Endodermal cell (in vitro differentiated cells): ENCODE data around the gene RIMBP3C. TPM values are rescaled to one million over a fixed set of nuclear protein-coding genes. Genes with fewer than 3 reads are reported as not detected.
"Not testable (repeated sequence)": the region's sequence is repeated elsewhere in the genome, so short reads cannot be mapped to it uniquely, and the experiment has no call there.

Experiments
- DNase-seq: peaks from one replicate; pipeline ENCODE4 v3.0.0-alpha.2; 2017
- H3K27ac ChIP-seq: 2 replicates; pipeline ENCODE4 v1.5.1; 2013; ENCODE audit warnings: mild to moderate bottlenecking, low read depth, low read length, moderate library complexity
- H3K27me3 ChIP-seq: 2 replicates; pipeline ENCODE4 v1.6.1; 2013; ENCODE audit warnings: mild to moderate bottlenecking, low read length, moderate library complexity; ENCODE audit not compliant: insufficient read depth, control insufficient read depth, poor library complexity, severe bottlenecking
- H3K36me3 ChIP-seq: 2 replicates; pipeline ENCODE4 v1.7.0; 2013; ENCODE audit warnings: mild to moderate bottlenecking, low read length, moderate library complexity; ENCODE audit not compliant: control insufficient read depth, insufficient read depth
- H3K4me1 ChIP-seq: one replicate; pipeline ENCODE4 v1.7.0; 2013; ENCODE audit warnings: low read length; ENCODE audit not compliant: control insufficient read depth, insufficient read depth
- H3K4me3 ChIP-seq: 2 replicates; pipeline ENCODE4 v1.5.1; 2013; ENCODE audit warnings: mild to moderate bottlenecking, low read length, moderate library complexity
- H3K9ac ChIP-seq: 2 replicates; pipeline ENCODE4 v1.6.1; 2013; ENCODE audit warnings: mild to moderate bottlenecking, low read length, moderate library complexity; ENCODE audit not compliant: poor library complexity, severe bottlenecking; ENCODE audit errors: extremely low read depth
- H3K9me3 ChIP-seq: 2 replicates; pipeline ENCODE4 v1.6.1; 2013; ENCODE audit warnings: mild to moderate bottlenecking, low read length, moderate library complexity; ENCODE audit not compliant: control insufficient read depth
- H3K27ac Mint-ChIP-seq: 2 replicates; pipeline ENCODE4 v1.8.0; 2020; ENCODE audit warnings: mixed read lengths
- H3K27me3 Mint-ChIP-seq: 2 replicates; pipeline ENCODE4 v1.8.0; 2021; ENCODE audit warnings: mild to moderate bottlenecking, mixed read lengths; ENCODE audit not compliant: insufficient read depth
- H3K36me3 Mint-ChIP-seq: 2 replicates; pipeline ENCODE4 v1.8.0; 2020; ENCODE audit warnings: low read depth, mixed read lengths
- H3K4me1 Mint-ChIP-seq: 2 replicates; pipeline ENCODE4 v1.8.0; 2020; ENCODE audit warnings: mixed read lengths
- H3K4me3 Mint-ChIP-seq: 2 replicates; pipeline ENCODE4 v1.8.0; 2020; ENCODE audit warnings: mild to moderate bottlenecking, moderate library complexity, mixed read lengths
- H3K9me3 Mint-ChIP-seq: 2 replicates; pipeline ENCODE4 v1.8.0; 2020; ENCODE audit warnings: mild to moderate bottlenecking, mixed read lengths
- WGBS, 2 experiments: methylation state at CpG; one replicate each; pipeline versions ENCODE4 v1.1.5 to v1.1.7; 2013; ENCODE audit warnings: missing lambda C conversion rate in 2 of 2, mixed read lengths in 1 of 2; ENCODE audit not compliant: insufficient coverage in 1 of 2, insufficient read length in 1 of 2; 5-methylcytosine and 5-hydroxymethylcytosine counted together
- total RNA-seq, 2 donors: library from RNA; stranded (reverse); fragmentation: NEBNext Ultra II Directional in 1 of 2; extraction: Animal tissue kit (Norgen Biotek cat#: 25700) in 1 of 2; gene quantifications; 2 replicates in 1 of 2; 3 replicates in 1 of 2; pipeline ENCODE4 v1.2.1, GENCODE V29; 2021
- TF ChIP-seq, protein P1 (sequence below): fragments of 200-600 bp; sonication (generic); conservative IDR thresholded peaks from 2 replicates; pipeline ENCODE4 v1.5.0; 2021; ENCODE audit warnings: antibody characterized with exemption, mild to moderate bottlenecking

RIMBP3C gene
- total RNA-seq, 2 donors from 2014 or later = 0.53 to 0.75 TPM

DNA sequence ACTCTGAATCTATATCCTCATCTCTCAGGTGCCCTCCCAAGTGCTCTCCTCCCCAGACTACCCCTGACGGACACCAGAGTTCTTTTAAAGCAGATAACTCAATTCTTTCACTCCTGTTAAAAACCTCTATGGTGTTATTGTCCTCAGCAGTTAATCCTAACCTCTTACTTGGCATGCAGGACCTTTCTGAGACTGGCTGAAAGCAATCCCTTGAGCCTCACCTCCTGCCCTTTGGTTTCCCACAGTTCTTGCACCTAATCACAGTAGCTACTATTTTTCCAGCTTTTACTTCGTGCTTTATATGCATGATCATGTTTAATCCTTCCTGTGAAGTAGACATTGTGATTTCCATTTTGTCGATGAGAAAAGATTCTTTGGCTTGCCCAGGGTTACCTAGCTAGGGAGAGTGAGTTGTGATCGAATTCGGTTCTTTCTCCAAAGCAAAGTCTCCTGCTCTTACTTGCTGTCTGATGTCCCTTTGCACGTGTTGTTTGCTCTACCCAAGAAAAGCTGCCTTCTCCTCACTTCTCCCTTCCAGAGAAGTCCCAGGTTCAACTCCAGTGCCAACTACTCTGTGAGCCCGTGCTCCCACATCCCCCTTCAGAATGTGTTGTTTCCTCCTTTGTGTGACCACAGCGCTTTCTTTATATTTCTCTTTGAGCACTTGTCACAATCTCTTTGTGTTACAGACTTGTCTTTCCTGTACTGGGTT, 18.4 kb upstream of the RIMBP3C start:
- Histone ChIP-seq H3K27me3 (no peaks in the 10 kb centered on the region), H3K9ac (peak overlapping the region; percentile 97), H3K4me1 (peaks cover 9% of the 10 kb centered on the region), H3K9me3 (no peaks in the 10 kb centered on the region), H3K27ac (no peak overlapping the region), H3K36me3 (peaks cover 30% of the 10 kb centered on the region), H3K4me3 (peak overlapping the region; percentile 94)
- TF ChIP-seq, protein P1, sequence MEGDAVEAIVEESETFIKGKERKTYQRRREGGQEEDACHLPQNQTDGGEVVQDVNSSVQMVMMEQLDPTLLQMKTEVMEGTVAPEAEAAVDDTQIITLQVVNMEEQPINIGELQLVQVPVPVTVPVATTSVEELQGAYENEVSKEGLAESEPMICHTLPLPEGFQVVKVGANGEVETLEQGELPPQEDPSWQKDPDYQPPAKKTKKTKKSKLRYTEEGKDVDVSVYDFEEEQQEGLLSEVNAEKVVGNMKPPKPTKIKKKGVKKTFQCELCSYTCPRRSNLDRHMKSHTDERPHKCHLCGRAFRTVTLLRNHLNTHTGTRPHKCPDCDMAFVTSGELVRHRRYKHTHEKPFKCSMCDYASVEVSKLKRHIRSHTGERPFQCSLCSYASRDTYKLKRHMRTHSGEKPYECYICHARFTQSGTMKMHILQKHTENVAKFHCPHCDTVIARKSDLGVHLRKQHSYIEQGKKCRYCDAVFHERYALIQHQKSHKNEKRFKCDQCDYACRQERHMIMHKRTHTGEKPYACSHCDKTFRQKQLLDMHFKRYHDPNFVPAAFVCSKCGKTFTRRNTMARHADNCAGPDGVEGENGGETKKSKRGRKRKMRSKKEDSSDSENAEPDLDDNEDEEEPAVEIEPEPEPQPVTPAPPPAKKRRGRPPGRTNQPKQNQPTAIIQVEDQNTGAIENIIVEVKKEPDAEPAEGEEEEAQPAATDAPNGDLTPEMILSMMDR = no peak
- peaks cover 1% of the 10 kb centered on the region for H3K27me3 Mint-ChIP-seq
- DNase-seq = no peak
- peaks cover 34% of the 10 kb centered on the region for H3K4me1 Mint-ChIP-seq
- WGBS, 2 experiments = 73 to 83% methylated on average over 8 of the region's 8 CpGs
- peak overlapping the region; percentile 97 for H3K27ac Mint-ChIP-seq
- H3K36me3 Mint-ChIP-seq = peaks cover 19% of the 10 kb centered on the region
- H3K4me3 Mint-ChIP-seq = peak overlapping the region; percentile 93
- no peaks in the 10 kb centered on the region for H3K9me3 Mint-ChIP-seq

DNA sequence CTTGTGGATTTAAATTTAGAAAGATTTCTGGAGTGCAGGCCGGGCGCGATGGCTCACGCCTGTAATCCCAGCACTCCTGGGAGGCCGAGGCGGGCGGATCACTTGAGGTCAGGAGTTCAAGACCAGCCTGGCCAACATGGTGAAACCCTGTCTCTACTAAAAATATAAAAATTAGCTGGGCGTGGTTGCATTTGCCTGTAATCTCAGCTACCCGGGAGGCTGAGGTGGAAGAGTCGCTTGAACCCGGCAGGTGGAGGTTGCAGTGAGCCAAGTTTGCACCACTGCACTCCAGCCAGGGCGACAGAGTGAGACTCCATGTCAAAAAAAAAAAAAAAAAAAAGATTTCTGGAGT, 17.8 kb upstream of the RIMBP3C start:
- peaks cover 30% of the 10 kb centered on the region for H3K4me1 Mint-ChIP-seq
- H3K36me3 Mint-ChIP-seq = peaks cover 14% of the 10 kb centered on the region
- H3K27ac ChIP-seq, H3K4me1 ChIP-seq, H3K9me3 Mint-ChIP-seq, H3K27me3 Mint-ChIP-seq, H3K9me3 ChIP-seq, DNase-seq, H3K27me3 ChIP-seq: not testable (repeated sequence)
- Histone ChIP-seq H3K4me3 (peak overlapping the region; percentile 94), H3K9ac (peak overlapping the region; percentile 97), H3K36me3 (peaks cover 30% of the 10 kb centered on the region)
- peak overlapping the region; percentile 93 for H3K4me3 Mint-ChIP-seq
- whole genome bisulfite sequencing, 2 experiments = 70 to 76% methylated on average over 8 to 12 of the region's 12 CpGs
- H3K27ac Mint-ChIP-seq = peak overlapping the region; percentile 97

DNA sequence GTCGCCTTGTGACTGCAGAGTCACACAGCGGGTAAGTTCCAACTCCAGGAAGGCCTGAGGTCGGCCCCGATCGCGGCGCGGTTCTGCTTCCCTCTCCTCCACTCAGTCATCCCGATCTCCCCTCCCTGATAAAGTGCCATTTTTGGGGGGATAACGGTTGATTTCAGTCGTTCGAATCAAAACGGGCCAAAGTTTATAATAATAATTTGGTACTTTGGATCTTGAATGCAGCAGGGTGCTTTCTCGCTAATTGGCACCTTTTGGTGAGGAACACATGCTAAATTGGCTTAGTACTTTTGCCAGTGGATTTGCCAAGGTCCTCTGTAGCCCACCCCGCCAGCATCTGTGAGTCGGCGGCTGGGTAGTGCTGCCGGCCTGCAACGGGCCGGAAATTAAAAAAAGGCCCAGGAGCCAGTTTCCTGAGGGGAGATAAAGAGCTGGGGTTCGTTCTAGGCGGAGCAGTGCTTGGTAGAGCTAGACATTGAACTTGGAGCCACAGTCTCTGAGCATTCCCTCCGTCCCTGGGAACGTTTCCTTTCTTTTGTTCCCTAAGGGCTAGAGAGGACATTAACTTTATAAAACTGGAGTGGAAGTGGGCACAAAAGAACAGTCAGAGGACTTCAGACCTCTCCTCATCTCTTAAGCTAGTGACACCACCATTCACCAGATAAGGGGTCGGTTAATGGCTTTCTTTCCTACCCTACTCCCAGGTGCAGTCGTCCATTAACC, 17.2 kb upstream of the RIMBP3C start:
- H3K27me3 Mint-ChIP-seq = peaks cover 1% of the 10 kb centered on the region
- 2 to 12% methylated on average over 11 to 26 of the region's 26 CpGs for WGBS, 2 experiments

More for the DNA sequence above, 17.2 kb upstream of the RIMBP3C start:
- TF ChIP-seq, protein P1 = no peak
- Histone ChIP-seq H3K9me3 (no peaks in the 10 kb centered on the region), H3K4me1 (peaks cover 9% of the 10 kb centered on the region), H3K27me3 (no peaks in the 10 kb centered on the region), H3K36me3 (peaks cover 26% of the 10 kb centered on the region), H3K9ac (peak overlapping the region; percentile 97), H3K4me3 (peak overlapping the region; percentile 94), H3K27ac (peak overlapping the region; percentile 19)
- peaks cover 14% of the 10 kb centered on the region for H3K36me3 Mint-ChIP-seq
- no peaks in the 10 kb centered on the region for H3K9me3 Mint-ChIP-seq
- H3K4me3 Mint-ChIP-seq = peak overlapping the region; percentile 93
- H3K27ac Mint-ChIP-seq = peak overlapping the region; percentile 97
- peak; percentile 62 for DNase-seq
- peaks cover 30% of the 10 kb centered on the region for H3K4me1 Mint-ChIP-seq
